ENCODE measurements around the gene THRB.

THRB gene

DNA sequence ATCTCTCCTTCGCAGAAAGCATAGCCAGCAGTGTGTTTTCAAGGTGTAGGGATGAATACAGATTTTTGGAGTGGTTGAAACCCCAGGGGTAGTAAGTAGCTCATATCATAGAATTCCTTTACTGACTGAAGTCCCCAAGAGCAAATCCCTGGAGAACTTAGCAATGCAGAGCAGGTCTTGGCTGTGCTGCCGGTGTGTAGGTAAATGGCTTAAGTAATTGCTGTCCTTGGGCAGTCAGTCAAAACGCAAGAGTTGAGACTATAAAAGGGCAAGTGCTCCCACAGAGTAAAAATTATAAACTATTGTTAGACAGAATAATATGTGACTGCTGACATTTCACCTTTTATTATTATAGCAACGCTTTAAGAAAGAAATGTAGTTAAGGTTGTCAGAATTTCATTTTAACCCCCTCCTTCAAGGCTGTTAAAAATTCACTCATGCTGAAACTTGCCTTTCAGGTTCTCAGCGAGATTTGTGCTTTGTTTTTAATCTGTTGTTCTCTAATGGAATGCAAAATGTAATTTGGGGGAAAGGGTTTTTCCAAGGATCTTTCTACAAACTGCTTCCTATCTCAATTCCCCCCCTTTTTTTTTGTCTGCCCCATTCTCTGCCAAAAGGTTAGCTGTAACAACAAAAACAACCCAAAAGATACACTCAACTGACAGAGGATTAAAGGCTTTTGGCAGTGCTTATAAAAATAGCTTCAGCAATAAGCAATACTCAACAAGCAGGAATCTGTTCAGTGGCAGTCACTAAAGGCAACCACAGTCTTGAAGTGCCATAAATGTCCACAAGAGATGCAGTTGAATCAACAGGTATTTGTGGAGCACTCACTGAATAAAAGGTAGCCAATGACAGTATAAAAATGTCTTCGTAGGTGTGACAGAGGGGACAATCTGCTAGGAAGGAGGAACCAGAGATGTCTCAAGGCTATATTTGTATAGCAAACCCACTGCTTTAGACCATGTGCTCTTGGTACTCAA is 105.3 kb downstream of the THRB start:
- H3K4me3 Mint-ChIP-seq, result no peak overlapping the region
- no peak overlapping the region for H3K27ac Mint-ChIP-seq
- H3K4me1 Mint-ChIP-seq, result no peaks in the 10 kb centered on the region
- no peaks in the 10 kb centered on the region for H3K36me3 Mint-ChIP-seq
- H3K27me3 Mint-ChIP-seq, result peaks cover 0 to 6% of the 10 kb centered on the region in 2 donors
- no peak for DNase-seq
- ATAC-seq (replicated peaks), result no peak
- H3K9me3 Mint-ChIP-seq, result peaks cover 2 to 3% of the 10 kb centered on the region in 2 donors

DNA sequence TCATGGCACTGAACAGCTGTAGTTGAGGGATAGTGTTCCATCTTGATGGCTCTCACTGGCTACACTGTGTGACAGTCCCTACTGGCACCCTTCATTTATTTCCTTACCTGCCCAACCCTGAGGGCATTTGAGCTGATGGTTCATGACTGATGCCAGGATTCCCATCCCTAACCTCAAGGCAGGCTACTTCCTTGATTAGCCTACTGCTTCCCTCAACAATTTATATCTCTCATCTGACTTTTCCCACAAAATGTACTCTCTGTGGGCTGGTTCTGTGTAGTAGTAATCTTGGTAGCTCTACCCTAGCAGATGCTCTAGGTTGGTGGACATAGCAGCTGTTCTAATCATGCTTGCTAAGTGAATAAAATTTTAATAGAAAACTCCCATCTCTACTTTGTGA is 106.0 kb downstream of the THRB start:
- Mint-ChIP-seq H3K27me3 (peaks cover 0 to 6% of the 10 kb centered on the region in 2 donors), H3K4me1 (no peaks in the 10 kb centered on the region), H3K27ac (no peak overlapping the region), H3K9me3 (peaks cover 2 to 3% of the 10 kb centered on the region in 2 donors), H3K4me3 (no peak overlapping the region), H3K36me3 (no peaks in the 10 kb centered on the region)
- no peak for ATAC-seq (replicated peaks)
- no peak for DNase-seq

DNA sequence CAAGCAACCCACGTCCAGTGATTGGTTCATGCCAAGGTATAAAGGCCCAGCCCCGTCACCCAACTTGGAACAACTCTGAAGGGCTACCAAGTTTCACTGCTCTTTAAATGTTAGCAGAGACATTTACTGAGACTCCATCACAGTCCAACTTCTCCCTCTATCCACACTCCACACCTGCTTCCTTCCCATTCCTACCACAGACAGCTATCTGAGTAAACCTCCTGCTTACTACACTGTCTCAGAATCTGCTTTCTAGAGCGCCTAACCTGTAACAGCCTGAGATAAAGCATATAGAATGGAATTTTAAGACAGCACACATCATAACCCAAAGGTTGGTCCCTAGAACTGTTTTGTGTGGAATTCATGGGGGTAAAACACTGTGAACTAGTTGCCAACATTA is 106.5 kb downstream of the THRB start:
- Mint-ChIP-seq H3K4me3 (no peak overlapping the region), H3K9me3 (peaks cover 2 to 3% of the 10 kb centered on the region in 2 donors), H3K36me3 (no peaks in the 10 kb centered on the region), H3K27me3 (peaks cover 0 to 4% of the 10 kb centered on the region in 2 donors), H3K27ac (no peak overlapping the region), H3K4me1 (no peaks in the 10 kb centered on the region)
- no peak for ATAC-seq (replicated peaks)
- no peak for DNase-seq

DNA sequence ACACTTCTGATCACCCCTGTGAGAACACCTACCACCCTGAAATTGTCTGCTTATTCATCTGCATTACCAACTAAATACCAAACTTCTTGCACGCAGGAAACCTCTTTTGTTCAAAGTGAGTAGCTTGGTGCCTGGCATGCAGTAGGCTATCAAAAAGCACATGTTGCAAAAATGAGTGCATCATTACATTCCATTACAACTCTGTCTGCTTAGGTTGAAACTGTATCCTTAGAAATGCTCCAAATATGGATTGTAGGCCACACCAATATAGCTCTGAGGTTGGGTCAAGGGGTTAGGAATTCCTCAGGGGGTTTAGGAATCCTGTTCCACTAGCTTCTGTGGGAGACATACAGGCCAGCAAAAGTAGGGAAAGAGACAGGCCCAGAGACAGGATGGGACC is 107.2 kb downstream of the THRB start:
- H3K9me3 Mint-ChIP-seq, result peaks cover 2 to 3% of the 10 kb centered on the region in 2 donors
- no peaks in the 10 kb centered on the region for H3K36me3 Mint-ChIP-seq
- no peak for ATAC-seq (replicated peaks)
- H3K4me1 Mint-ChIP-seq, result no peaks in the 10 kb centered on the region
- H3K27ac Mint-ChIP-seq, result no peak overlapping the region
- DNase-seq, result no peak
- H3K4me3 Mint-ChIP-seq, result no peak overlapping the region
- no peaks in the 10 kb centered on the region for H3K27me3 Mint-ChIP-seq

DNA sequence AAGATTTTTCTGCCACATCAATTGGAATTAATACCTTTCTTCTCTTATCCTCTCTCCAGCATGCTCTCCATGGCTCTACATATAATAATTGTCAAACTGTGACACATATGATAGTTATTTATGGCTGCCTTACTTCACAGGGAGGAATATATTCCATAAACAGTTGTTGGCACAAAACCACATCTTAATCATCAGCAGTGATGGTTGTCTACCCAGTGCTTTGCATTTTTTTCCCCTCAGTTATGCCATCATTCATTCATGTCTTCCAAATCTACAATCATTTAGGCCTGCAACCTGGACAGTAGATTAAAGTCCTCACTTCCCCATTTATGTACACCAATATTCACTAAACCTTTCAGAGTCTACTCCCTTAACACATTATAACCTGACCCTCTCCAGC is 107.7 kb downstream of the THRB start:
- no peak for DNase-seq
- ATAC-seq (replicated peaks), result peak in 1 of 2 donors; percentile 33

DNA sequence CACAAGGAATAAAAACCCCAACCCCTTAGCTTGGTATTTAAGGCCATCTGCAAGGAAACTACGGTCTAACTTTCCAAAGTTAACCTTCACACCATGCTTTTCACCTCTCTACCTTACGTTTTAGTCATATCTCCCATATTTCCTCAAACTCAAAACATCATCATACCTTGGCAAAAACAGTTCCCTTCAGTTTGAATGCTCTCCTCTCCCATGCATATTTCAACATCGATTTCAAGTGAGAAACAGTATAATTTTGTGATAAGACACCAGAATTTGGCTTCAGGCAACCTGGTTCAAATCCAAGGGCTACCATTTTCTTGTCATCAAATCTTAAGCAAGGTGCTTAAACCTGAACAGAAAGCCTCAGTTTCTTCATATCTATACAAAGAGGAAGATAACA is 108.2 kb downstream of the THRB start:
- H3K27ac Mint-ChIP-seq, result no peak overlapping the region
- ATAC-seq (replicated peaks) (no peak), DNase-seq (no peak)
- no peaks in the 10 kb centered on the region for H3K36me3 Mint-ChIP-seq
- no peaks in the 10 kb centered on the region for H3K27me3 Mint-ChIP-seq
- H3K4me1 Mint-ChIP-seq, result no peaks in the 10 kb centered on the region
- H3K9me3 Mint-ChIP-seq, result no peaks in the 10 kb centered on the region
- H3K4me3 Mint-ChIP-seq, result no peak overlapping the region

More for the DNA sequence above, 107.7 kb downstream of the THRB start:
- Mint-ChIP-seq H3K4me1 (no peaks in the 10 kb centered on the region), H3K4me3 (no peak overlapping the region), H3K27ac (no peak overlapping the region), H3K9me3 (peaks cover 2 to 3% of the 10 kb centered on the region in 2 donors), H3K27me3 (no peaks in the 10 kb centered on the region), H3K36me3 (no peaks in the 10 kb centered on the region)

DNA sequence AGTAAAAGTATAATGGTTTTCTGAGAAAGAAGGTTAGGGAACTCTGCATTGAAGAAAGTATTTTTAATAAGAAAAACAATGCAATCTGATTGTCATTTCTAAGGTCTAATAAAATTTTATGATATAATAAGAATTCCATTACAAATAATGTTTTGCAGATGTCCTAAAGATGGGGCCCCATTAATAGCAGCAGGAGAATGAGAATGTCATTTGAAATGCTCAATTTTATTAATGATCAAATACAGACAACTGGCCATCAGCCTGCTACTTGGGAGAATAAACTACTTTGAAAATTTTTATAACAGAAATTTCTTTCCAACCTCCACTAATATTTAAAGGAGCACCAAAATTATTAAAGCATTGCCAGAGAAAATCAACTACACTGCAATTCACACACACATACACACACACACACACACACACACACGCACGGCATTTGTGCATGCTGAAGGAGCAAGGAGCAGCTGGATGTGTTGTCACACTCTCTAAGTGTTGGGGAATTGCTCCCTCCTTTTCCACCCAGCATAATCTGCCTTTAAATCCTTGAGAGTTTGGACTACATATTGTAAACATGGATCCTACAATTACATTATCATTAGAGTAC is 109.5 kb downstream of the THRB start:
- no peak for DNase-seq
- Mint-ChIP-seq H3K36me3 (no peaks in the 10 kb centered on the region), H3K4me1 (no peaks in the 10 kb centered on the region), H3K4me3 (no peak overlapping the region), H3K9me3 (no peaks in the 10 kb centered on the region), H3K27me3 (no peaks in the 10 kb centered on the region), H3K27ac (no peak overlapping the region)
- ATAC-seq (replicated peaks), result no peak

DNA sequence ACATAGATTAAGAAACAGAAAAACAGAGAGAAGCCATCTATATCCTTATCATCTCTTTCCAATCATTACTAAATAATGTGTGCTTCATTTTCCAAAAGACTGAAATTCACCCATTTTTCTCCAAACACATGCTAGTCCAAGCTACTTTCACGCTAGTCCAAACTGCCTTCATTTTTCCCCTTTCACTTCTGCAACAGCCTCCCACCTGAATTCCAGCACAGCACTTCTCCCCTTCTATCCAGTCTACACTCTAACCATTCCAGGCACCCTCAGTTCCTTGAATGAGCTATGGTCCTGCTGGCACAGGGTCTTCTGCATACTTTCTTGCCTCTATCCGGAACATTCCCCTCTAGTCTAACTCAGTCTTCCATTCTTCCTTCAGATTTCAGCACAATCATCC is 112.0 kb downstream of the THRB start:
- ATAC-seq (replicated peaks), result no peak
- no peaks in the 10 kb centered on the region for H3K4me1 Mint-ChIP-seq
- H3K27ac Mint-ChIP-seq, result no peak overlapping the region

DNA sequence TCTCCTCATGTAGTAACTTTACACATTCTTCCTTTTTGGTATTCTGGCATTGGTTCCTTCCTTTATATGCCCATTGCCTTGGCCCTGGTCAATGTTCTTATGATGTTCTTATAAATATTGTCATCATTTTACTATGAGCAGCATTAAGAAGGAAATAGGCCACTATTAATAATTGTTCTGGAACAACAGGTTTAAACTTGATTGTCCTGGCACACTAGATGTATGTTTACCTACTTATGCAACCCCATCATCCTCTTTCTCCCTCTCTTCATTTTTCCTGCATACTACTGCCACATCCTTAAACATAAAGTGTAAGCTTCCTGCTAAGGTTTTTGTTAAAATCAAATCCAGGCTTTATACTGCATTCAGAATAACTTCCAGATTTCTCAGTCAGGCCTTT is 114.7 kb downstream of the THRB start:
- DNase-seq (no peak), ATAC-seq (replicated peaks) (no peak)
- no peaks in the 10 kb centered on the region for H3K9me3 Mint-ChIP-seq
- no peak overlapping the region for H3K27ac Mint-ChIP-seq
- H3K4me1 Mint-ChIP-seq, result no peaks in the 10 kb centered on the region
- H3K27me3 Mint-ChIP-seq, result no peaks in the 10 kb centered on the region
- peaks cover 0 to 3% of the 10 kb centered on the region in 2 donors for H3K36me3 Mint-ChIP-seq
- H3K4me3 Mint-ChIP-seq, result no peak overlapping the region

More for the DNA sequence above, 112.0 kb downstream of the THRB start:
- Mint-ChIP-seq H3K4me3 (no peak overlapping the region), H3K27me3 (no peaks in the 10 kb centered on the region), H3K36me3 (no peaks in the 10 kb centered on the region), H3K9me3 (no peaks in the 10 kb centered on the region)
- no peak for DNase-seq

DNA sequence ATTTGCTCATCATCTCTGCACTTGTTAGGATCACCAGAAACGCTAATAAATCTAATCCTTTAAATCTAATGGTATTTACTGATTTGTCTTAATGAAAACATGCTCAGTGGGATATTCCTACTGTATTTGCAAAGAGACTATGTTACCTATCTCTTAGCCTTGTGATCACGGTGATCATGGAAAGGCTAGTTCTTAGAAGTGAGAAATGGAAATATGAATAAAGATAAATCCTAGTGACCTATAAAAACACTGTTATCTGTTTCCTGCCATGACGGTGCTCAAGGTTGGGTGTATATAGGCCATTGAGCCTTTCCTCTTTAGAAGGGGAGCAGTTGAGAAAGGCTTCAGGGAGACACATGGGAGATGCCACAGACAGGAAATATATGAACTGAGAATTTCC is 116.3 kb downstream of the THRB start:
- no peak for ATAC-seq (replicated peaks)
- Mint-ChIP-seq H3K4me1 (no peaks in the 10 kb centered on the region), H3K27me3 (no peaks in the 10 kb centered on the region), H3K27ac (no peak overlapping the region), H3K4me3 (no peak overlapping the region), H3K36me3 (peaks cover 0 to 3% of the 10 kb centered on the region in 2 donors), H3K9me3 (no peaks in the 10 kb centered on the region)
- no peak for DNase-seq

DNA sequence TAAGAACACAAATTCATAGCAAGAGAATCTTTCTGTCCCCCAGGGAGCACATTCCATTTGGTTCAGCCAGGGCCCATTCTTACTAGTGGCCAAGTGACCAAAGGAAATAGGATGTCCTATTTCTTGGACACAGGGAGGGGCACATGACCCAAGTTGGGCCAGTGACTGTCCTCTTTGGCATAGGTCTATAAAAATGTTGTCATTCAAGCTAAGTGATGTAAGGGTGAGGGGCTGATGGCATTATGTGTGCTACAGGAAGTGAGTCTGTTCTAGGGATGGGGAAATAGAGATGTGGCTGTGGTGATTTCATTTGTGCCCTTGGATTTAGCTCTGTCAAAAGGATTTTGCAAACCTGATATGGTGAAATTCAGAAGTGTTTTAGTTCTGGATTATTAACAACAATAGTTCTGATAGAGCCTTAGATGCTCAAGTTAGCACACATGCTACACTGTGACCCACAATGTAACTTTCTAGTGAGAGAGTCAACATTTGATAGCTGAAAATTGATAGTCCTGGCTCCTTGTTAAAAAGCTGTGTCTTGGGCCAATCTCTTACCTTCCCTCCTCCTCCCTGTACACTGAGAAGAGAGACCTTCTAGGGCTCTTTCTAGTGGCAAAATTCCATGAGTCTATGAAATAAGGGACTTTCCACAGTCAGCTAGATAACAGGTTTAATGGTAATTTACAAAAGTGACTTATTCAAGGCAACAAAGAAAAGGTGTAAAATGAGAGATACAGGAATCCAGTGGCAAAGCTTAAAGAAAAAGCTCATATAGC is 117.2 kb downstream of the THRB start:
- no peak for ATAC-seq (replicated peaks)
- no peak overlapping the region for H3K27ac Mint-ChIP-seq
- H3K4me1 Mint-ChIP-seq, result no peaks in the 10 kb centered on the region
- no peak overlapping the region for H3K4me3 Mint-ChIP-seq
- H3K36me3 Mint-ChIP-seq, result peaks cover 0 to 3% of the 10 kb centered on the region in 2 donors
- no peaks in the 10 kb centered on the region for H3K27me3 Mint-ChIP-seq
- no peaks in the 10 kb centered on the region for H3K9me3 Mint-ChIP-seq
- DNase-seq, result no peak

DNA sequence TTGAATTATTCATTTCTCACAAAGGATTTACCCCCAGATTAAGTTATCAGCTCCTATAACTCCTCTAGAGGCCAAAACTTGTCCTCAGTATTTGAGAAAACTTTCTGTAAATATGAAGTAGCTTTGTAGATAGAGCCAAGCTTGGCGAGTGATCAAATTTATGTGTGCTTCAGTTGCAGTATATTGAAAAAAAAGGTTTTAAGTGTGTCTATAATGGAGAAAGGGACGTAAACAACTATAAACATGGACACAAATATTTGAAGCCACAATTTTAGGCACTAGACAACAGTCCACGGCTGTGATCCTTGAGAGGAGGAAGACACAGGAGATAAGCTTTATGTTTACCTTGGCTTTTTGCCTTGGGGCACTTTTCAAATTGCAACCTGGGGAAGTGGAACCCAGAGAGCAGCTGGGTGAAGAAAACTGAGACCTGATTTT is 118.7 kb downstream of the THRB start:
- Mint-ChIP-seq H3K4me1 (no peaks in the 10 kb centered on the region), H3K27ac (no peak overlapping the region), H3K27me3 (no peaks in the 10 kb centered on the region), H3K4me3 (no peak overlapping the region), H3K9me3 (no peaks in the 10 kb centered on the region), H3K36me3 (peaks cover 0 to 3% of the 10 kb centered on the region in 2 donors)
- DNase-seq (no peak), ATAC-seq (replicated peaks) (no peak)

DNA sequence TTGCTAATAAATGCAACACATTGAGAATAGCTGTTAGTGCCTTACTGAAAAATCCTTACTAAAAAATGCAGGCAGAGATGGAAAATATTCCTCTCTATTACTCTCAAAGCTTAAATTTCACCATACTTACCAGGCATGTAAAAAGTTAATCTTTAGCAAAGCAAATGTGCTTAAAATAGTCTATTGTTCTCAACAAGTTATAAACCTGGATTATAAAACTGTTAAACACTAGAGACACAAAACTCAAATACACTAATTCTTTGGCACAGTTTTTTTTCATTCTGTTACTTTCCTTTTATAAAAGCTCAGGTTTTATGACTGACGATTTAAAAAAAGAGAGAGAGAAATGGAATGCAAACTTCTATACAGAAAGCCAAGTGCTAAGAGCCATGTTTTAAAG is 119.8 kb downstream of the THRB start:
- H3K27me3 Mint-ChIP-seq, result no peaks in the 10 kb centered on the region
- H3K27ac Mint-ChIP-seq, result no peak overlapping the region
- DNase-seq (no peak), ATAC-seq (replicated peaks) (no peak)
- H3K36me3 Mint-ChIP-seq, result peaks cover 0 to 3% of the 10 kb centered on the region in 2 donors
- no peak overlapping the region for H3K4me3 Mint-ChIP-seq
- H3K4me1 Mint-ChIP-seq, result no peaks in the 10 kb centered on the region
- no peaks in the 10 kb centered on the region for H3K9me3 Mint-ChIP-seq

DNA sequence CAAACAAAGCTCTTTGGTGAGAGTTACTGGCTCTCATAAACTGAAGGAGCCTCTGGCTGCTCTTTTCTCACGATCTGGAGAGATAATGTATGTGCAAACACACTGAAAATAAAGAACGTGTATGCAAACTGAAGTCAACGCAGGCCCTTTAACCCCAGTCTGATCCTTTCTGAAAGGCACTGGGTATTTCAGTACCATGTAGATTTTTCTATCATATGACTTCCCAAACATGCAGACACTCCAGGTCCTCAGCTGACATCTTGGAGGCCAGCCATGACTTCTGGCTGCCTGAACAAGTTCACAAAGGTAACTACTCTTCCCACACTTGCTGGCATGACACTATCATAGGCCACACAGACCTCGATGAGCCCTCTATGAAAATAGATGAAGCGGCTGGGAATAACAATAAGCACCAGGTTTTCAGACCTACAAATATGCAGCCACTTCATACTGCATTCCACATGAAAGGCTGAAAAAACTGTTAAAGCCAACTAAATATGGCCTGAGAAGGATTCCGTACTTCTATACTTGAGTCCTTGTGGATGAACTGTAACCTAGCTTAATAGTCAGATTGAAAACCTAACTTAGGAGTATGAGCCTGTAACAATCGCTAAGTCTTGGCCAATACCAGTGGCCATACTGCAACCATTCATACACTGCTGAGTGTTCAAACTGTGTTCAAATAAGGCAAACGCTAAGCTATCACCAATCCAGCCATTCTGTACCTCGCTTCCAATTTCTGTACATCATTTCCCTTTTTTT is 121.3 kb downstream of the THRB start:
- DNase-seq, result no peak
- H3K27ac Mint-ChIP-seq, result no peak overlapping the region
- H3K9me3 Mint-ChIP-seq, result peaks cover 0 to 1% of the 10 kb centered on the region in 2 donors
- H3K4me1 Mint-ChIP-seq, result peaks cover 0 to 2% of the 10 kb centered on the region in 2 donors
- no peak for ATAC-seq (replicated peaks)
- H3K4me3 Mint-ChIP-seq, result no peak overlapping the region
- no peaks in the 10 kb centered on the region for H3K27me3 Mint-ChIP-seq
- peaks cover 0 to 3% of the 10 kb centered on the region in 2 donors for H3K36me3 Mint-ChIP-seq

Measured in stimulated activated naive B cell treated with anti-CD40 and anti-IgM and Interleukin-4, amounts not matched to agents 10 μg/mL and 1 μg/mL and 100 μg/mL, for 72 hours (primary cell).